Natural killer cell treated with Interleukin-12 subunit alpha and Interleukin-12 subunit beta and Interleukin-15 and Interleukin-18, amount 100 ng/mL, for 72 hours (primary cell): ENCODE results near the gene GLOD4. TPM values are rescaled to one million over a fixed set of nuclear protein-coding genes. Genes with fewer than 3 reads are reported as not detected.
"Not testable (repeated sequence)": the region's sequence is repeated elsewhere in the genome, so short reads cannot be mapped to it uniquely, and the experiment has no call there.

Source experiments
- ATAC-seq, 2 donors: fragments of 150-1000 bp; cut with Tn5 transposase in 1 of 2; sonication (Bioruptor Pico), chemical (Tn5 transposase) in 1 of 2; 2 replicates each; pipeline ENCODE4 v1.10.0; 2021
- DNase-seq: peaks from one replicate; pipeline ENCODE4 v3.0.0; 2022; ENCODE audit warnings: low spot score
- H3K27ac Mint-ChIP-seq, 2 donors: 1 replicate in 1 of 2; 2 replicates in 1 of 2; pipeline ENCODE4 v1.8.0; 2022; ENCODE audit warnings: mixed read lengths in 2 of 2, mild to moderate bottlenecking in 1 of 2, moderate library complexity in 1 of 2
- H3K27me3 Mint-ChIP-seq, 2 donors: 1 replicate in 1 of 2; 2 replicates in 1 of 2; pipeline ENCODE4 v1.8.0; 2022; ENCODE audit warnings: mixed read lengths in 2 of 2
- H3K36me3 Mint-ChIP-seq: one replicate; pipeline ENCODE4 v1.8.0; 2022; ENCODE audit warnings: mixed read lengths
- H3K4me1 Mint-ChIP-seq, 2 donors: 1 replicate in 1 of 2; 2 replicates in 1 of 2; pipeline ENCODE4 v1.8.0; 2022; ENCODE audit warnings: low read depth in 2 of 2, mixed read lengths in 2 of 2, mild to moderate bottlenecking in 1 of 2
- H3K4me3 Mint-ChIP-seq: one replicate; pipeline ENCODE4 v1.8.0; 2022; ENCODE audit warnings: mixed read lengths
- H3K9me3 Mint-ChIP-seq: 2 replicates; pipeline ENCODE4 v1.8.0; 2022; ENCODE audit warnings: mixed read lengths
- total RNA-seq, 2 donors: library from RNA; stranded (reverse); gene quantifications; one replicate each; pipeline ENCODE4 v1.2.3, GENCODE V29; 2022

The GLOD4 gene
- total RNA-seq, 2 donors from 2014 or later, result 52.9 to 62.5 TPM

DNA sequence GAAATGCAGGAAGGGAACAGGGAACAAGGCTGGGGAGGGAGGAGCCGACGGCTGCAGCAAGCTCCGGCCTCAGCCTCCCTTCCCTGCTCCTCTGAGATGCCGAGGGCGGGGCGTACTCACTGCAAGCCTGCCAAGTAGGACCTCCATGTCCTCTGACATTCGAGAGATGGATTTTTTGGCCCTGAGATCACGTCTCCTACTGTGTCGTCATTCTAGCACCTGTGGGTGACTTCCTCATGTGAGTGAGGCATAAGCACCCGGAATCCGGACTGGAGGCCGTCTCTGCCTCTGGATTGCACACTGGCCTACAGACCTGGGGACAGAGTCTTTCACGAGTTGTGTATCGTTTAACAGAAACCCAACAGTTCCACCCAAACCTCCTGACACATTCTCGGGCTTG, 14.5 kb upstream of the GLOD4 start:
- H3K36me3 Mint-ChIP-seq, result no peaks in the 10 kb centered on the region
- ATAC-seq, result no peak
- no peaks in the 10 kb centered on the region for H3K27me3 Mint-ChIP-seq
- H3K4me1 Mint-ChIP-seq, result peaks cover 5 to 6% of the 10 kb centered on the region in 2 donors
- no peaks in the 10 kb centered on the region for H3K9me3 Mint-ChIP-seq
- DNase-seq, result no peak
- no peak overlapping the region for H3K27ac Mint-ChIP-seq
- no peak overlapping the region for H3K4me3 Mint-ChIP-seq

DNA sequence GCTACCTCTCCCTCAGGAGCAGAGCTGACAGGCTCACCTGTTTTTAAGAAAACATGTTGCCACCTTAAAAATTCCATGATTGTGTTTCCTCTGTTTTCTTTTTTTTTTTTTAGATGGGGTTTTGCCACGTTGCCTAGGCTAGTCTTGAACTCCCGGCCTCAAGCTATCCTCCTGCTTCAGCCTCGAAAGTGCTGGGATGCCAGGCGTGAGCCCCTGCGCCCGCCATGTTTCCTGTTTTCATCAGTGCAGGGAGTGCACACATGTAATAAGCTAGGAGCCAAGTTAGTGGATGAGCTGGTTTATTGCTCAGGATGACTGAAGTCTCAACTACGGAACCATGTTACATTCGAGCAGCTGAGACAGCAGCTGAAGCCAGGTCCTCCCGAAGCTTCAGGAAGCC, 13.6 kb upstream of the GLOD4 start:
- ATAC-seq (no peak), DNase-seq (no peak)
- Mint-ChIP-seq H3K9me3 (no peaks in the 10 kb centered on the region), H3K27me3 (no peaks in the 10 kb centered on the region), H3K36me3 (peaks cover 5% of the 10 kb centered on the region), H3K4me3 (no peak overlapping the region), H3K4me1 (peaks cover 6 to 10% of the 10 kb centered on the region in 2 donors), H3K27ac (no peak overlapping the region)

DNA sequence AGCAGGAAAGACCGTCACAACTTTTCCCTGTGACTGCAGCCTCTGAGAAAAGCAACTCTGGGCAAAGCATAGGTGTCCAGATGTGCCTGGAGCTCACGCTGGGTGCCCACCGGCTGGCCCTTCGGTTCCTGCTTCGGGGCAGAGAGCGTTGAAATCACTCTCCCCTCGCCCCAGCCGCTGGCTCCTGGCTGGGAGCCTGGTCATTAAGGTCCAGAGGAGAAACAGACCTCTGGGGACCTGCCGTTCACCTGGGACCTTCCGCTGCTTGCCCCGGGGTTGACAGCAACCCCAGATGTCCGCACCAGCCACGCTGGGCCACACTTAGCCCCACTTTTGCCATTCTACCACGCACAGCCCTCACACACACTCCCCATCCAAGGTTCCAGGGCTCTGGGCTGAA, 13.2 kb upstream of the GLOD4 start:
- Mint-ChIP-seq H3K4me3 (no peak overlapping the region), H3K27ac (no peak overlapping the region), H3K27me3 (no peaks in the 10 kb centered on the region), H3K36me3 (peaks cover 6% of the 10 kb centered on the region), H3K4me1 (peaks cover 6 to 10% of the 10 kb centered on the region in 2 donors), H3K9me3 (no peaks in the 10 kb centered on the region)
- DNase-seq (no peak), ATAC-seq (no peak)

DNA sequence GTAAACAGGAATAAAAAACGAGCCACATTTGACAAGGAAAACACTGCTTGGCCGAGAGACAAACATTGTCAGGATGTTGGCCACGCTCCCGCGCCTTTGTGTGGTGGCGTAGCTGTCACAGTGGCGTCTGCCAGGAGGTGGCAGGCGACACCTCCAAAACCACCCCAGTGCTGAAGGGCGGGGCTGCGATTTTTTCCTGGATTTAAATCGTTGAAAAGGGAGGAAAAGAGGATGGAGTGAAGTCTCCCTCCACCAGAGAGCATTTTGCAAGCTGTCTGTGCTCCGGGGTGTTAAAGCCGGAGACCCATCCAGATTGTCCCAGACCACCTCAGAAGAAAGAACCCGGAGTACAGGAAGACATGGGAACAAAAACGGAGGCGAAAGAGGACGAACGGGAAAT, 12.8 kb upstream of the GLOD4 start:
- Mint-ChIP-seq H3K27me3 (no peaks in the 10 kb centered on the region), H3K27ac (no peak overlapping the region), H3K36me3 (peaks cover 6% of the 10 kb centered on the region), H3K9me3 (no peaks in the 10 kb centered on the region), H3K4me3 (no peak overlapping the region), H3K4me1 (peaks cover 6 to 10% of the 10 kb centered on the region in 2 donors)
- ATAC-seq, result peak; percentile 57 to 65
- DNase-seq, result no peak

DNA sequence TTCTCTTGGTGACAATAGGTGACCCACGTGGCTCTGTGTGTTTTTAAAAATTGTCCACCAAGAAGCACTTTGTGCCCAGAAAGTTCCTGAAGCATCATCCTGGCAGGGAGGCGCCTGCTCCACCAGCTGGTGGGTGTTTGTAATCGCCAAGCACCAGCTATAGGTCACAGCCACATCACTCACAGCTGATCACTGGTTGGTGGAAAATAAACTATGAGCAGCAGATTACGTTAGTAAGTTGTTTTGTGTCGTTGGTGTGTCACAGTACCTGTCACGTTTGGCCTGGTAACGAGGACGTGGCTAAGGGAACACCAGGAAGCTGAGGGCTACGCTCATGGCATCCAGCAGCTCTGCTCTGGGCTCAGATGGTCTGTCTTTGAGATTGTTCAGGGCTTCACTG, 10.2 kb upstream of the GLOD4 start:
- Mint-ChIP-seq H3K27ac (no peak overlapping the region), H3K36me3 (peaks cover 10% of the 10 kb centered on the region), H3K4me3 (no peak overlapping the region), H3K27me3 (no peaks in the 10 kb centered on the region), H3K4me1 (peaks cover 6 to 10% of the 10 kb centered on the region in 2 donors), H3K9me3 (no peaks in the 10 kb centered on the region)
- DNase-seq (no peak), ATAC-seq (no peak)

DNA sequence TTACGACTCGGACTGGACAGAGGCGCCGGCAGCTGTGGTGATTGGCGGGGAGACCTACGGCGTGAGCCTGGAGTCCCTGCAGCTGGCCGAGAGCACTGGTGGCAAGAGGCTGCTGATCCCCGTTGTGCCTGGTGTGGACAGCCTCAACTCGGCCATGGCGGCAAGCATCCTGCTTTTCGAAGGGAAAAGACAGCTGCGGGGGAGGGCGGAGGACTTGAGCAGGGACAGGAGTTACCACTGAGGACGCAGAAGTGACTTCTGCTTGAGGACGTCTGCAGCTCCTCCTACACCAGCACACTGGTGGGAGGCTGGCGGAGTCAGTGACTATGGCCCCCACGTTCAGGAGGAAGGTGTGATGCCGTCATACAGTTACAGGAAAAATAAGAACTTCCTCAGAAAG, 9.7 kb upstream of the GLOD4 start:
- H3K27me3 Mint-ChIP-seq, result no peaks in the 10 kb centered on the region
- DNase-seq (no peak), ATAC-seq (no peak)
- peaks cover 10% of the 10 kb centered on the region for H3K36me3 Mint-ChIP-seq
- no peak overlapping the region for H3K27ac Mint-ChIP-seq
- peaks cover 6 to 10% of the 10 kb centered on the region in 2 donors for H3K4me1 Mint-ChIP-seq
- no peaks in the 10 kb centered on the region for H3K9me3 Mint-ChIP-seq
- no peak overlapping the region for H3K4me3 Mint-ChIP-seq

DNA sequence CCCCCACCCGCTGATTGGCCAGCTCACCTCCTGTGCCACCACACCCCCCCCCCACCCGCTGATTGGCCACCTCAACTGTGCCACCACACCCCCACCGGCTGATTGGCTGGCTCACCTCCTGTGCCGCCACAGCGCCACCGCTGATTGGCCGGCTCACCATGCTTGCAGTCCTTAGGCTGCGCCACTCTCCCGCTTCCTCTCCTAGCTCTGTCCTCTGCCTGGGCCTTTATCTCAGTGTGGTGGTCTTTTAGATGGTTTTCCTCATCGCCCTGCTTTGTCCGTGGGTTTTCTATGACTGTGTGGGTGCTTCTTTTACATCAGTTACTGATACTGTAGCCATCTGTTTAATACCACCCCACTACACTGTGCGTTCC, 8.8 kb upstream of the GLOD4 start:
- H3K36me3 Mint-ChIP-seq, result peaks cover 10% of the 10 kb centered on the region
- ATAC-seq, DNase-seq, H3K4me3 Mint-ChIP-seq, H3K9me3 Mint-ChIP-seq, H3K27me3 Mint-ChIP-seq, H3K27ac Mint-ChIP-seq: not testable (repeated sequence)
- peaks cover 6 to 10% of the 10 kb centered on the region in 2 donors for H3K4me1 Mint-ChIP-seq

DNA sequence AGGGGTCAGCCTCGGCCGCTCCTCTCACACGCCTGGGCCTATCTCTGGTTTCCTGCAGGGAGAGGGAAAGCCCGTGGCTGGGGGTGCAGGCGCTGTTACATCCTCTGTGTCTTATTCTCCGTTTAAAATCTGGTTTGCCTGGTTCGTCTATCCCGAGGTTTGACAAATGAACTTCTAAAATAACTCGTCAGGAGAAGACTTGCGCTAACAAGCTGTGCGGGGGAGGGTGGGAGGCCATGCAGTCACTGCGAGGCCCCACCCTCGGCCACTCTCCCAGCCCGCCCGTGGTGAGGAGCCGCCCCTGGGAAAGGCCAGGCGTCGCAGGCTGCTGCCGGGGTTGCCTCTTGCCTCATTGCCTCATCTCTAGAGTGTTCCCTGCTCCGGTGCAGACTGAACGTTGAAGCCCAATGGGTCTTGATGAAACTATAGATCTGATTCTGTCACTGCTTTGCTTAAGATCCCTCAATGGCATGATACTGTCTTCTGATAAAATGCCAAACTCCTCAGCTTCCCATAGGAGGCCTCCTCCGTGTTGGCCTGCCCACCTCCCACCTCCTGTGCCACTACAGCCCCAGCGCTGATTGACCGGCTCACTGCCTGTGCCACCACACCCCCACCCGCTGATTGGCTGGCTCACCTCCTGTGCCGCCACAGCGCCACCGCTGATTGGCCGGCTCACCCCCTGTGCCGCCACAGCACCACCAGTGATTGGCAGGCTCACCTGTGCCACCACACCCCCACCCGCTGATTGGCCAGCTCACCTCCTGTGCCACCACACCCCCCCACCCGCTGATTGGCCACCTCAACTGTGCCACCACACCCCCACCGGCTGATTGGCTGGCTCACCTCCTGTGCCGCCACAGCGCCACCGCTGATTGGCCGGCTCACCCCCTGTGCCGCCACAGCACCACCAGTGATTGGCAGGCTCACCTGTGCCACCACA, 8.1 kb upstream of the GLOD4 start:
- H3K27me3 Mint-ChIP-seq, H3K27ac Mint-ChIP-seq, H3K9me3 Mint-ChIP-seq, ATAC-seq, DNase-seq, H3K4me3 Mint-ChIP-seq: not testable (repeated sequence)
- Mint-ChIP-seq H3K36me3 (peaks cover 10% of the 10 kb centered on the region), H3K4me1 (peaks cover 6 to 10% of the 10 kb centered on the region in 2 donors)

DNA sequence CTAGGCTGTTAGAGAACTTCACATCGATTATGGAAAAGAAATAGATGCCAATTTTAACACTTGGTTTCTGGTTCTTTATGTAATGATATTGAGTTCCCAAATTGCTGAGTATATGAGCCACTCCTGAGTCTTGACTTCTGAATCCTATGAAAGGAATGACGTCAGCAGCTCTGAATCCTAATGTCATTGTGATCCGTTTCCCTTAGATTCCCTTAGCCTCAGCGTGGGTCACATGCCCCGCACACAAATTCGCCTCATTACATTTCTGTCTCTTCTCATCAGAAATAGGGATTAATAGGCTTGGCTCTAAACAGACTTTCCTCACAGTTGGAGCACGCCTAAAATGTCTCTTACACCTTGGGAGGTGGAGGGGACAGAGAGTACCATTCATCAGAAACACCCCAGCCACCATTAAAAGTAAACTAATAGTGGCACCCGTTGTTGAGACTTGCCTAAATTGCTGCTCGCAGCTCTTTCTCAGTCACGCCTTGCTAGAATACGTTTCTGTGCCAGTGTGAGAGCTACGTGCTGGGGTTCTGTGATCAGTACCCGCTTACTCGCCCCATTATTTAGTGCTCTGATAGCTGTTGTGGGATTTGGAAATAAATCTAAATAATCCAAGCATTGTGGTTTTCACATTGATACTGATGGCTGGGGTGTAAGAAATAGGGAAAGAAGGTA, 7.2 kb upstream of the GLOD4 start:
- no peaks in the 10 kb centered on the region for H3K27me3 Mint-ChIP-seq
- H3K4me3 Mint-ChIP-seq, result no peak overlapping the region
- ATAC-seq (no peak), DNase-seq (no peak)
- no peaks in the 10 kb centered on the region for H3K9me3 Mint-ChIP-seq
- no peak overlapping the region for H3K27ac Mint-ChIP-seq
- H3K4me1 Mint-ChIP-seq, result peaks cover 6 to 7% of the 10 kb centered on the region in 2 donors
- H3K36me3 Mint-ChIP-seq, result peaks cover 10% of the 10 kb centered on the region

DNA sequence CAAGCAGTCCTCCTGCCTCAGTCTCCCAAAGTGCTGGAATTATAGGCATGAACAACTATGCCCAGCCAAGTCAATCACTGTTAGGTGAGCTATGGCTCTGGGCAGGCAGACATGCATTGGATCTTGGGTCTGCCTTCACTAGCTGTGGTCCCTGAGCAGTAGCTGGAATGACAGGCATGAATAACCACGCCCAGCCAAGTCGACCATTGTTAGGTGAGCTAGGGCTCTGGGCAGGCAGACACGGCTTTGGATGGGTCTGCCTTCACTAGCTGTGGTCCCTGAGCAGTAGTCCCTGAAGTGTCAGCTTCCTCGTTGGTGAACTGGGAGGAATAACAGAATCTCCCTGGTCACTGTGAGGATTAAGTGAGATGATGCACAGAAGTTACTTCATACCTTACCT, 6.5 kb upstream of the GLOD4 start:
- peaks cover 6 to 11% of the 10 kb centered on the region in 2 donors for H3K4me1 Mint-ChIP-seq
- H3K27me3 Mint-ChIP-seq, result no peaks in the 10 kb centered on the region
- no peak for DNase-seq
- no peaks in the 10 kb centered on the region for H3K9me3 Mint-ChIP-seq
- H3K4me3 Mint-ChIP-seq, result no peak overlapping the region
- H3K27ac Mint-ChIP-seq, result no peak overlapping the region
- no peak for ATAC-seq
- H3K36me3 Mint-ChIP-seq, result peaks cover 10% of the 10 kb centered on the region

DNA sequence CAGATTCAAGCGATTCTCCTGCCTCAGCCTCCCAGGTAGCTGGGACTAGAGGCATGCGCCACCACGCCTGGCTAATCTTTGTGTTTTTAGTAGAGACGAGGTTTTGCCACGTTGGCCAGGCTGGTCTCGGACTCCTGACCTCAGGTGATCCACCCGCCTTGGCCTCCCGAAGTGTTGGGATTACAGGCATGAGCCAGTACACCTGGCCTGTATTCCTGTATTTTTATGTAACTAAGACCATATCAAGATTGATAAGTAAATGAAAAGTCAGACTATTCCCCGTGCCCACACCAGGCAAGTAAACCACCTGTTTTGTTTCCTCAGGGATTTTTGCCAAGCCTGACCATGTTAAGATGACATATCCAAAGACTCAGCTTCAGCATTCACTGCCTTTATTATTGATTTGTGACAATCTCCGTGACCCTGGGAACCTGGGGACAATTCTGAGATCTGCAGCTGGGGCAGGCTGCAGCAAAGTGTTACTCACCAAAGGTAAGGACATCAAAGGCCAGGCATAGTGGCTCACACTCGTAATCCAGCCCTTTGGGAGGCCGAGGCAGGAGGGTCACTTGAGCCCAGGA, 5.7 kb upstream of the GLOD4 start:
- H3K27ac Mint-ChIP-seq, result no peak overlapping the region
- ATAC-seq, result no peak
- peaks cover 10% of the 10 kb centered on the region for H3K36me3 Mint-ChIP-seq

DNA sequence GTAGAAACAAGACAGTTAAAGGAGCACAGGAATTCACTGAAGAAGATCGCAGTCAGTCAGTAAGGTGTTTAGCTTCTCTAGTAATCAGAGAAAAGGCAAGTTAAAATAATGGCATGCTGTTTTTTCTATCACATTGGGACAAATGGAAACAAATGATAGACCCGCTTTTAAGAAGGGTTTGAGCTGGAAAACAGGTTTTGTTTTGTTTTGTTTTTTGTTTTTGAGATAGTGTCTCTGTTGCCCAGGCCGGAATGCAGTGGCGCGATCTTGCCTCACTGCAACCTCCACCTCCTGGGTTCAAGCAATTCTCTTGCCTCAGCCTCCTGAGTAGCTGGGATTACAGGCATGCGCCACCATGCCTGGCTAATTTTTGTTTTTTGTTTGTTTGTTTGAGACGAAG, 3.8 kb upstream of the GLOD4 start:
- not testable (repeated sequence) for H3K27me3 Mint-ChIP-seq, H3K4me3 Mint-ChIP-seq, H3K36me3 Mint-ChIP-seq, ATAC-seq, H3K9me3 Mint-ChIP-seq, DNase-seq, H3K27ac Mint-ChIP-seq
- H3K4me1 Mint-ChIP-seq, result peaks cover 20% of the 10 kb centered on the region in 2 donors

More for the DNA sequence above, 5.7 kb upstream of the GLOD4 start:
- Mint-ChIP-seq H3K4me1 (peaks cover 11 to 14% of the 10 kb centered on the region in 2 donors), H3K4me3 (no peak overlapping the region), H3K27me3 (no peaks in the 10 kb centered on the region), H3K9me3 (no peaks in the 10 kb centered on the region)
- DNase-seq, result no peak

DNA sequence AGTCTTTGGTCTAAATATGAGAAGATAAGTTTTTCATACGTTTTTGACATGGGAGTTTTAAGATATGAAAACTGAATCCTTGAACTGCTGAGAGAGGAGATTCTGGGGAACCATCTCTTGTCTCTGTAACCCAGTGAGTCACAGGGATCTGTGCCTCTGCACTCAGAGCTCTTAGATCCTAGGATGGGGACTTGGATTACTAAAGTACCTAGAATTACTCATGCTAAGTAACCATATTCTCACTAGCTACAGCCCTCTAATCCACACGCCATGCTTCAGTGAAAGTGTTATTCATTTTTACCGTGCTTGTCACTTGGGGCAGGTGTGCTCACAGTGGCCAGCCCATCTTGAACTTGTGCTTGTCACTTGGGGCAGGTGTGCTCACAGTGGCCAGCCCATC, 2.1 kb upstream of the GLOD4 start:
- ATAC-seq (no peak), DNase-seq (no peak)
- Mint-ChIP-seq H3K27me3 (no peaks in the 10 kb centered on the region), H3K9me3 (no peaks in the 10 kb centered on the region), H3K4me3 (peak overlapping the region; percentile 89), H3K27ac (peak overlapping the region in 1 of 2 donors; percentile 87), H3K4me1 (peaks cover 22 to 26% of the 10 kb centered on the region in 2 donors), H3K36me3 (peaks cover under 1% of the 10 kb centered on the region)

DNA sequence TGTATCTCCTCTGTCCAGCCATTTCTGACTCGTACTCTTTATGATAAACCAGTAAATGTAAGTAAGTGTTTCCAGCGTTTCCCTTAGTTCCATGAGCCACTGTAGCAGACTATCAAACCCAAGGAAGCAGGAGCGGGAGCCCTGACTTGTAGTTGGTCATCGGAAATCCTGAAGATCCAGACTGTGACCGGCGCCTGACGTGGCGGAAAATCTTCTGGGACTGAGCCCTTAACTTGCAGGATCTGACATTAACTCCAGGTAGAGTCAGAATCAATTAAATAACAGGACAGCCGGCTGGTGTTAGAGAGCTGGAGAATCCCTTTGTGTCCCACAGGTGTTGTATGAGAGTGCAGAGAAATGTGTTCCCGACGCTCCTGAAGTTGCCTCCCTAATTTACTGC, 4.0 kb downstream of the GLOD4 start:
- no peak for ATAC-seq
- DNase-seq, result no peak
- Mint-ChIP-seq H3K27me3 (no peaks in the 10 kb centered on the region), H3K36me3 (peaks cover 26% of the 10 kb centered on the region), H3K9me3 (no peaks in the 10 kb centered on the region), H3K4me1 (peaks cover 29 to 37% of the 10 kb centered on the region in 2 donors), H3K27ac (peak overlapping the region in 1 of 2 donors; percentile 31), H3K4me3 (no peak overlapping the region)
